Measurements from ENCODE around the gene TNFRSF4. TPM values are rescaled to one million over a fixed set of nuclear protein-coding genes. Genes with fewer than 3 reads are reported as not detected.

Gene TNFRSF4
- total and polyA plus RNA-seq, 2 donors (not counting 1 experiment from before 2014, with no cell fraction given), result 0.05 to 0.17 TPM

- Histone ChIP-seq H2AFZ (ENCODE audit: low read length) (no peak overlapping the region), H3K27me3 (ENCODE audit: control insufficient read depth, insufficient read depth, low read length) (peaks cover 18% of the 10 kb centered on the region), H4K20me1 (ENCODE audit: control insufficient read depth, extremely low read depth, insufficient read depth, low read length) (no peaks in the 10 kb centered on the region), H3K9ac (ENCODE audit: insufficient read depth, low read length) (no peak overlapping the region), H3K36me3 (ENCODE audit: control insufficient read depth, insufficient read depth, low read length) (no peaks in the 10 kb centered on the region), H3K27ac (ENCODE audit: insufficient read depth, low read length) (no peak overlapping the region), H3K4me3 (replicated peaks in 1 of 4; ENCODE audit: control extremely low read depth in 1 of 4, insufficient read depth in 1 of 4, low read depth in 3 of 4, low read length in 4 of 4) (no peak overlapping the region), H3K4me1 (ENCODE audit: control insufficient read depth, extremely low read depth, insufficient read depth, low read length) (no peaks in the 10 kb centered on the region), H3K4me2 (ENCODE audit: extremely low read depth, insufficient read depth, low read length) (no peak overlapping the region), H3K79me2 (ENCODE audit: control insufficient read depth, insufficient read depth, low read length) (no peaks in the 10 kb centered on the region), H3K9me3 (ENCODE audit: control insufficient read depth, insufficient read depth, low read depth, low read length) (no peaks in the 10 kb centered on the region)
- TF ChIP-seq CTCF (conservative IDR thresholded peaks at IDR 0.05 in 1 of 2, IDR thresholded peaks at IDR 0.05 in 1 of 2; ENCODE audit: low read depth in 1 of 2, low read length in 2 of 2), result no peak
- no peak for DNase-seq (ENCODE audit: low read depth in 2 of 2)
Observed at GRCh38 chr1:1169429-1170214, 44.3 kb downstream of the TNFRSF4 start.

GRCh38 chr1:1168451-1169411, 45.2 kb downstream of the TNFRSF4 start:
- H3K27me3 ChIP-seq (ENCODE audit: control insufficient read depth, insufficient read depth, low read length), result peaks cover 11% of the 10 kb centered on the region
- TF ChIP-seq CTCF (conservative IDR thresholded peaks at IDR 0.05 in 1 of 2, IDR thresholded peaks at IDR 0.05 in 1 of 2; ENCODE audit: low read depth in 1 of 2, low read length in 2 of 2) (no peak), EZH2 (IDR thresholded peaks at IDR 0.05; ENCODE audit: low read length, missing control alignments) (no peak)
- no peak overlapping the region for H3K4me3 ChIP-seq (replicated peaks in 1 of 4; ENCODE audit: control extremely low read depth in 1 of 4, insufficient read depth in 1 of 4, low read depth in 3 of 4, low read length in 4 of 4)
- H3K9ac ChIP-seq (ENCODE audit: insufficient read depth, low read length), result no peak overlapping the region
- H4K20me1 ChIP-seq (ENCODE audit: control insufficient read depth, extremely low read depth, insufficient read depth, low read length), result no peaks in the 10 kb centered on the region
- no peak overlapping the region for H3K4me2 ChIP-seq (ENCODE audit: extremely low read depth, insufficient read depth, low read length)
- no peaks in the 10 kb centered on the region for H3K79me2 ChIP-seq (ENCODE audit: control insufficient read depth, insufficient read depth, low read length)
- no peaks in the 10 kb centered on the region for H3K4me1 ChIP-seq (ENCODE audit: control insufficient read depth, extremely low read depth, insufficient read depth, low read length)
- H3K36me3 ChIP-seq (ENCODE audit: control insufficient read depth, insufficient read depth, low read length), result no peaks in the 10 kb centered on the region
- no peak for DNase-seq (ENCODE audit: low read depth in 2 of 2)
- no peak overlapping the region for H2AFZ ChIP-seq (ENCODE audit: low read length)
- no peak overlapping the region for H3K27ac ChIP-seq (ENCODE audit: insufficient read depth, low read length)
- H3K9me3 ChIP-seq (ENCODE audit: control insufficient read depth, insufficient read depth, low read depth, low read length), result no peaks in the 10 kb centered on the region

GRCh38 chr1:1167841-1168450, 46.0 kb downstream of the TNFRSF4 start:
- DNase-seq (ENCODE audit: low read depth in 2 of 2), result no peak
- TF ChIP-seq CTCF (conservative IDR thresholded peaks at IDR 0.05 in 1 of 2, IDR thresholded peaks at IDR 0.05 in 1 of 2; ENCODE audit: low read depth in 1 of 2, low read length in 2 of 2) (no peak), EZH2 (IDR thresholded peaks at IDR 0.05; ENCODE audit: low read length, missing control alignments) (no peak)

More at GRCh38 chr1:1167841-1168450, 46.0 kb downstream of the TNFRSF4 start:
- Histone ChIP-seq H3K4me2 (ENCODE audit: extremely low read depth, insufficient read depth, low read length) (no peak overlapping the region), H3K9me3 (ENCODE audit: control insufficient read depth, insufficient read depth, low read depth, low read length) (no peaks in the 10 kb centered on the region), H3K4me3 (replicated peaks in 1 of 4; ENCODE audit: control extremely low read depth in 1 of 4, insufficient read depth in 1 of 4, low read depth in 3 of 4, low read length in 4 of 4) (no peak overlapping the region), H3K4me1 (ENCODE audit: control insufficient read depth, extremely low read depth, insufficient read depth, low read length) (no peaks in the 10 kb centered on the region), H2AFZ (ENCODE audit: low read length) (no peak overlapping the region), H3K27ac (ENCODE audit: insufficient read depth, low read length) (no peak overlapping the region), H4K20me1 (ENCODE audit: control insufficient read depth, extremely low read depth, insufficient read depth, low read length) (no peaks in the 10 kb centered on the region), H3K36me3 (ENCODE audit: control insufficient read depth, insufficient read depth, low read length) (no peaks in the 10 kb centered on the region), H3K9ac (ENCODE audit: insufficient read depth, low read length) (no peak overlapping the region), H3K79me2 (ENCODE audit: control insufficient read depth, insufficient read depth, low read length) (no peaks in the 10 kb centered on the region), H3K27me3 (ENCODE audit: control insufficient read depth, insufficient read depth, low read length) (peaks cover 3% of the 10 kb centered on the region)

All from fibroblast of lung (primary cell).